HG03354 (cell line): ENCODE results near the gene NKX1-1.

Source experiments
- ATAC-seq: cut with Tn5 transposase; IDR thresholded peaks from one replicate; pipeline ENCODE4 v1.9.1; 2021; ENCODE audit warnings: mild to moderate bottlenecking; ENCODE audit not compliant: unreplicated experiment, poor library complexity, severe bottlenecking

NKX1-1 gene

GRCh38 chr4:1417522-1418390 lies 11.5 kb upstream of the NKX1-1 start:
- no peak for ATAC-seq

DNA sequence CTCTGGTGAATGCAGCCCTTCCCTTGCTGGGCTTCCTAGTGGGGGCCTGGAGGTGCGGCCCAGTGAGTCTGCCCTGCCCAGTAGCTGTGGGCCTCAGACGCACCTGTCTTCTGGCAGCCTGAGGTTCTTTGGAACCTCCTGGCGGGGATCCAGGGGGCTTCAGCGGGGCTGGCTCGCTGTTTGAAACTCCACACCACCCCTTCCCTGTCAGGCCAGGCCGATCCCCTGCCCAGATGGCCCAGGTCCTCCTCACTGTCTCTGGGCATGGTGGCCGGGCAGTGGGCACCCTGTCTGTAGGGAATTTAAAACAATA lies 10.7 kb upstream of the NKX1-1 start:
- no peak for ATAC-seq

- no peak for ATAC-seq
Observed at GRCh38 chr4:1416051-1416947, 10.1 kb upstream of the NKX1-1 start.

DNA sequence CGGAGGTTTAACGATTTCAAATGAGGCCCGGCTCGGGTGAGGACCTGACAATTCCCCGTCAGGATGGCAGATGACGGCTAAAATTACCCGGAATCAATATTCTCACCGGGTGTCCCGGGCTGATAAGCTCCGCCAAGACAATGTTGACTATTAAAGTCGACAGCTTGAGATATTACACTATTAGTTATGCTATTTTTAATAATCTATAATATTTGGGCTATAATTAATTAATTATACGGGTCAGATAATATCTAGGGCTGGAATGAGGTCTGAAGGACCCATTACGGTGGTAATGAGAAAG lies 9.4 kb upstream of the NKX1-1 start:
- no peak for ATAC-seq

- no peak for ATAC-seq
Observed at GRCh38 chr4:1414831-1415680, 8.8 kb upstream of the NKX1-1 start.

DNA sequence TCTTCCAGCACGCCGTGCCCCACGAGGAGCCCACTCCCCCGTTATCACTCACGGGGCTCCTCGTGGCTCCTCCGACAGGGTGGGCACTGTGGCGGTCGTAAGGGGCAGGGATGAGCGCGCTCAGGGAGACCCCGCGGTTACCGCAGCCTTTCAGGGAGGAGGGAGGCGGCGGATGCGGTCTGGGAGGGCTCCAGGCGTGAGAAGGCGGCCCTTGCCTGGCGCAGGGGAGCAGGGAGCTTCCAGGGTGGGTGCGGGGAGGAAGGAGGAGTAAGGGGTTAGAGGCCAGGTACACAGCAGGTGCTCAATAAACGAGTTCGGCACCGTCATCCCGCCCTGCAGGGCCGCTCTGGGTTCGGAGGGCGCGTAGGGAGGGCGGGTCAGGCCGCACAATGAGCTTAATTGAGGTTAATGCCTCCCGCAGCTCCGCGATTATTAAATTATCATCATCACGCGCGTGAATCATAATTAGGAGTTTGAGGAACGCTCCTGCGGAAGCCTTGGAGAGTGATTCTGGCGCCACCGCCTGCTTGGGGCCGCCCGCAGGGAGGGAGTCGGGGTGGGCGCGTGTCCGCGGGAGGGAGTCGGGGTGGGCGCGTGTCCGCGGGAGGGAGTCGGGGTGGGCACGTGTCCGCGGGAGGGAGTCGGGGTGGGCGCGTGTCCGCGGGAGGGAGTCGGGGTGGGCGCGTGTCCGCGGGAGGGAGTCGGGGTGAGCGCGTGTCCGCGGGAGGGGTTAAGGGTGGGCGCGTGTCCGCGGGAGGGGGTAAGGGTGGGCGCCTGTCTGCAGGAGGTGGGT lies 7.6 kb upstream of the NKX1-1 start:
- no peak for ATAC-seq

DNA sequence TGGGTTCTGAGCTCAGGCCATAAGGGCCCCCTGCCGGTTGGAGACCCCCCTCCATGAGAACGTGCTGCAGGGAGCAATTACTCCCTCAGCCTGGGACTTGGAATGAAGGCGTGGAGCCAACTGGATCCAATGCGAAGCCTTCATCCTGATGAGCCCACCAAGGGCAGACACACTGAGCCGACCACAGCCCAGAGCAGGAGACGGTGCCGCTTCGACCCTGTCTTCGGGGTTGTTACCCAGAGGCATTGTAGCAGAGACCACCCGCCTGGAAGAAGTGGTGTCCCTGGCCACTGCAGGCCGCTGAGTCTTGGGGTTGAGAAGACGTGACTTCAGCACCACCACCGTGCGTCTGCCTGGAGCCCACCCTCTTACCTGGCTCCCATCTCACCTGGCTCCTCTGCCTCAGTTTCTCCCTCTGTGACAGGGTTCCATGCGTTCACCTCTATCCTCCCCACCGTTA lies 7.0 kb upstream of the NKX1-1 start:
- no peak for ATAC-seq

DNA sequence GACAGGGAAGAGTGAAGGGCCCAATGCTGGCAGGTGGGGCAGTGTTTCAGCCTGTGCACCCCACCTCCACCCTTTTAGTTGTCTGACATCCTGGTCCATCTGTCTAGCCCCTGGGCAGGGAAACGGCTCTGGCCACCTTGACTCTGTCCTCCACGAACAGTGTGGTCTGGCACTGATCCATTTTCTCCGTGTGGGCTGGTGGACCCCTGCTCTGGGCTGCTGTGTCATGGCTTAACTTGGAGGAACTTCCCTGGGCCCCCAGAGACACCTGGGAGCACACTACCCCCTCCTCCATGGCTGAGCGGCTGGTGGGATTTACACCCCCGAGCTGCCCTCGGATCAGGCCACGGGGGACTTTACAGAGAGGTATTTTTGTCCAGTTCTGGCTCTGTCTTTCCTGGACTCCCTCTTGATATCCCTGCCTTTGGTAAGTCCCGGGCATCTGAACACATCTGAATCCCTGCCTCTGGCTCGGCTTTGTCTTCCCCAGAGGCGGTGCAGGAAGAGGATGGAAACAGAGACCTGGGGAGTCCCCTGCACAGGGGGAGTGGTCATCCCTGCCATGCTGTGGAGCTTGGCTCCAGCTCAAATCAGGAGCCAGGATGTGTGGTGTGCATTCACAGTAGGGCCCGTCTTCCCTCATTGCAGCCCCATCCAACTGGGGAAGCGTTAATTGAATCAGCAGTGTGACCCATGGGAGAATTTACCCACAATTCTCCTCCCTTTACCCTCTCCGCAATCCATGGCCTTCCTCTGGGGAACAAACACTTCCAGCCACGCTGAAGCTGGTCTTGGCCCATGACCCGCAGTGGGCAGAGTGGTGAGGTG lies 6.3 kb upstream of the NKX1-1 start:
- ATAC-seq: no peak

- no peak for ATAC-seq
Observed at GRCh38 chr4:1411436-1412375, 5.5 kb upstream of the NKX1-1 start.

DNA sequence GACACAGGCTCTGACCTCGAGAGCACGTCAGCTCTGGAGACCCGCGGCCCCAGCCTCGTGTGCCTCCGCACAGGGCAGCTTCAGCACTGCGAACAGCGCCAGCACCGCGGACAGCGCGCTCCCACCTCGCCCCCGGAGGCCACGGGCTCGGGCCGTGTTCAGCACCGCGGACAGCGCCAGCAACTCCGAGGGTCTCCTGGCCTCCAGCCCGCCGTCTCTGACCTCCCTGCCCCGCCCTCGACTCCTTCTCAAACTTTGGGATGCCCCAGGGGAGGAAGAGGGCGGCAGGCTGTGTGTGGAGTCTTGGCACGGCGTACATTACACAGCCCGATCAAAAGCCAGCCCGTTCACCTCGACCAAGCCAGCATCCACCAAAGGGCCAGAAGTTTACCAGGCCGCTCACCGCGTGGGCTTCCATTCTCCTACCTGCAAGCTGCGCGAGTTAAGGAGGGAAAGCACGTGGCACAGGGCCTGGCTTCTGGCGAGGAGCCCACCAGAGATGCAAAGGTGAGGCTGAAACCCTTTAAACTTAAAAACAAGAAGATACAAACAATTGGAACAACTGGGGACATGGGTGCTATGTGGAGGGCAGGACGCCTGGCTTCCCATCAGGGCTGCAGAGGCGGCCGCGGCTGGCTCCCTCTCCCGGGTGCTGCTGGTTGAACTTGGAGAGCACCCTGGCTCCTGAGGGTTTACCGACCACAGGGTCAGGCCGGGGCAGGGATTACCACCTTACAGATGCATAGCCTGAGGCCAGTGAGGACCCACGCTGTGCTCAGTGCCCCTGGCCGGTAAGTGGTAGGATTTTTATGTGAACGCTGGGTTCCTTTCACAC lies 4.5 kb upstream of the NKX1-1 start:
- no peak for ATAC-seq

DNA sequence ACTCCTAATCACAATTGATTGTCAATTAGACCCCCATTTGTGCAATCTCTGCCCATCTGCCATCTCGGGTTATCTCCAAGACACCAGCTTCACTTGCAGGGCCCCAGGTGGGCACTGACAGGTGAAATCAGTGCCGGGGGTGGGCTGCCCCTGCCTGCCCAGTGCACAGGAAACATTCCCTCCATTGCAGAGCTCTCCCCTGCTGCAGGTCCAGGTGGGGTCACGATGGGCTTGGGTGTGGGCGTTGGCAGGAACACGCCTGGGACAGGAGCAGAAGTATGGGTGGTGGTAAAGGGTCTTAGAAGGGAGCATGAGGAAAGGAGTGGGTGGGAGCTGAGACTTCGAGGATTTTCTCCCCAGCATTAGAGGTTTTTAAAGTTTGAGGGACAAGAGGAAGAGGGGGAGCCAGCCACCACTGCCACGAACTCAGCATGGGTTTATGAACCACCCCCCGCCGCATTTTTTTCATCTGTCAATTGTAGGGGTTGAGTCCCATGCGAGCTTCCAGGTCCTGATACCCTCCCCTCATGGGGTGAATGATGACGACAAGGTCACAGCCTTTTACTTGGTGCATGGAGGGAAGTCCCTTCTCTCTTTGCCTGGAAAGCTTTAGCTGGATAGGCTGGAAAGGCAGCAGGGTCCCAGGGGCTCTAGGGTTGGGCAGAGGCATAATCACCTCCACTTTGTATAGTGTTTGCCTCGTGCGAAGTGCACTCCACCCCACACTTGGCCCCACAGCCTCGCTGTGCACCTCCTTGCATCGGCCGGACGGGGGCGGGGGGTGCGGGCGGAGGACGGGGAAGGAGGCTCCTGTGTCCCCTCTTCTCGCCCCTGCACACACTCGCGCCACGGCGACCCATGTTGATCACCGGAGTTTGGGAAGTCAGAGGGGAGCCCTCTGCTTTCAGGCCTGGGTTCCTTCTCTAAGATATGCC lies 3.5 kb upstream of the NKX1-1 start:
- ATAC-seq: no peak

DNA sequence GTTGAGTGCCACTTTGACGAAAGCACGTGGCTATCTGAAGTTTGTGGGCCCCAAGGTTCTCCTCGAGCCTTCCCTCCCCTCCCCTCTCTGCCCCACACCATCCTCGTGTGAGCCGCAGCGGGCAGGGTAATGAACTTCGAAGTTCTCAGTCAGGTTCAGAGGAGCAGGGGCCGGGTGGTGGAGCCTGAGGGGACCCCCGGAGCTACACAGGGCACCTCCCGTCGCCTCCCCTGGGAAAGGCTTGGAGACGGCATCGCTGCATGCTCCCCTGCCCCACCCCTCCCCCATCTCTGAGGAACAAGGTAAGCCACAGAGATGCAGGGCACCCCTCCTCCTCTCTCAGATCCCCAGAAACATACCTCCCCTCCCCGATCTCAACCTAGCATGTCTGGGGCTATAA lies 2.8 kb upstream of the NKX1-1 start:
- no peak for ATAC-seq

DNA sequence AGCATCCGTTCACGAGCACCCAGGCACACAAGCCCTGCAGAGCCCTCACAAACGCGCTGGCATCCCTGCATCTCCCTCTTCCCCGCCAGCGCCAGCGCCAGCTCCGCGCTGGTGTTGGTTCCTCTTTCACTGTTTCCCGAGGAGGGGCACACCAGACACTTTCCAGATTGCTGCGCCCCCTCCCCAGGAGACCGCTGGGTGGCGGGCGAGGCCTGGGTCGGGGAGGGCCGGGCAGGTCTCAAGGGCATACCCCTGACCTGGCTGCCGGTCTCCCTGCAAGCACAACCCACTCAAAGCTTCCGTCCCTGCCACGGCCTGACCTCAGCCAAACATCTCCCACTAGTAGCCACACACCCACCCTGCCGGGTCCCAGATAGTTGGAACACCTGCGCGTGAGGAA lies 2.2 kb upstream of the NKX1-1 start:
- no peak for ATAC-seq

GRCh38 chr4:1407657-1408333 lies 1.6 kb upstream of the NKX1-1 start:
- ATAC-seq: no peak

GRCh38 chr4:1406981-1407656 lies 877 bp upstream of the NKX1-1 start:
- ATAC-seq: no peak
